ENCODE data around the gene RBPMS2.
"Not testable (repeated sequence)": the region's sequence is repeated elsewhere in the genome, so short reads cannot be mapped to it uniquely, and the experiment has no call there.

RBPMS2 gene

GRCh38 chr15:64754663-64755426 lies 20.5 kb downstream of the RBPMS2 start:
- DNase-seq (ENCODE audit: low read depth in 2 of 3, low spot score in 2 of 3) = no peak

DNA sequence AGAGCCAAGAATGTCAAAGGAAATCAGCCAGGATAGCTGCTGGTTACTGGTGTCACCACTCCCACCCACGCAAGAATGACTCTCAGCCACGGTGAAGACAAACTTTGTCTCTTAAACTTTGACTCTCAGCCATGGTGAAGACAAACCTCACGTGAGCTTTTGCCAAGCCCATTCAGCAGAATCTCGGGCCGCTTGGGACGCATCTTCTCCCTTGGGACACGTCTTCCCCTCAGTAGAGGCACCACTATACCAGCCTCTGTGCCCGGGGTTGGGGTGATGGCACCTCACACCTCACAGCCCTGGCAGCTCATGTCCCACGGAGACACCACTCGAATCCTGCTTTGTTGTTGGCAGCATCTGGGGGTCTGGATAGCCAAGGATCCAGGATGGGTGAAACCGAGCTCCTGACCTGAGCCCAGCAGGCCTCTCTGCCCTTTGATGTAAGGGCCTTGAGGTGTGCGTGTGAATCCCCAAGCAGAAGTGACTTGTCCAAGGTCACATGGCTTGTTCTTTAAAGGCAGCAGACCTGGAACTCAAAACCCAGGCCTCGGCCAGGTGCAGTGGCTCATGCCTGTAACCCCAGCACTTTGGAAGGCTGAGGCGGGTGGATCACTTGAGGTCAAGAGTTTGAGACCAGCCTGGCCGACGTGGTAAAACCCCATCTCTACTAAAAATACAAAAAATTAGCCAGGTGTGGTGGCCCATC lies 21.8 kb downstream of the RBPMS2 start:
- no peak for DNase-seq (ENCODE audit: low read depth in 2 of 3, low spot score in 2 of 3)

DNA sequence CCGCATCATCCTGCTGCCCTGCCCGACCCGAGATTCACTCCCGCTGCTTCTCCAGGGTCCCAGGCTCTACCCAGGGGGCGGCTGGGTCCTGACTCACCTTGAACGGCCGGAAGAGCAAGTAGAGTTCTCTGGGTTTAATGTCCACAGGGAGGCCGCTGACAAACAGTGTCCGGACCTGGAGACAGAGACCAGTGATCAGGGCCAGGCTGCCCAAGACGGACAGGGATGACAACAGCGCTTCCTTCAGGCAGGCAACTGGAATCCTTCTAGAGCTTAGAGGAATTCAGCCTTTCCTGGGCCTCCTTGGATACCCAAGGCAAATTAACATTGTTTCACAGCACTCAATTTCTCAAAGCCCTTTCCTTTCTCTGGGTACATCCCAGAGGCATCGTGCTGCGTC lies 23.9 kb downstream of the RBPMS2 start:
- DNase-seq (ENCODE audit: low read depth in 2 of 3, low spot score in 2 of 3) = no peak

- no peak for DNase-seq (ENCODE audit: low read depth in 2 of 3, low spot score in 2 of 3)
These were observed 25.3 kb downstream of the RBPMS2 start for GRCh38 chr15:64749999-64750657.

DNA sequence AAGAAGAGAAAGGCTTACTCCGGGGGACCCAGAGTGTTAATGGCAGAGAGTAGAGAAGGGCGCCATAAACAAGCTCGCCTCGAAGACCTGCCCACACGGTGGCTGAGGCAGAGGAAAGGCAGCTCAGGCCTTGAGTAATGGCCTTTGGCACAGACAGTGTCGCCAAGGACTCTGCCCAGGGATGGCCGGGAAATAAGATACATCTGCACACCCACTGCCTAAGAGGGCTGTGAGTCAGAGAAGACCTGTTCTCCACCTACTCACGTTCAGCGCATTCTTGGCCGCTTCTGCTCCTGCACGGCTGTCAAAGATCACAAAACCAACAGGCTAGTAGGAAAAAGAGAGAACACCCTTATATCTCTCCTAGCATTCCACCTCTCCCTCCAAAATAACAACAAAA lies 26.2 kb downstream of the RBPMS2 start:
- no peak for DNase-seq (ENCODE audit: low read depth in 2 of 3, low spot score in 2 of 3)

DNA sequence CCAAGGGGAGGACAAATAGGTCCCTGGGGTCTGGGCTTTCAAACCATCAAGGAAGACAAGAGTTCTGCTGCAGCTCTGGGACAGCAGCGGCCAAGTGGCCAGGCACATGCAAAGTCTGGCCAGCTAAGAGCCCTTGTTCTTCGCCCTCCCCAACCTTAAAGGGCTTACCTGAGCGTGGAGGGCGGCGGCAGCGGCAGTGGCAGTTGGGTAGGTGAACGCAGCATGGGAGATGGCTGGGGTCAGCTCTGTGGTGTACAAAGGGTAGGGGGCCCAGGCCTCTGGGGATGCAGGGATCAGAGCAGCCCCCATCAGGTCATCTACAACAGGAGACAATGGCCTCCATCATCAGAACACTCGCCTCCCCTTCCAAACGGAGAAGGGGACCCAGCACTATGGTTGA lies 27.1 kb downstream of the RBPMS2 start:
- DNase-seq (ENCODE audit: low read depth in 2 of 3, low spot score in 2 of 3) = no peak

- no peak for DNase-seq (ENCODE audit: low read depth in 2 of 3, low spot score in 2 of 3)
These were observed 27.8 kb downstream of the RBPMS2 start for GRCh38 chr15:64747578-64747977.

DNA sequence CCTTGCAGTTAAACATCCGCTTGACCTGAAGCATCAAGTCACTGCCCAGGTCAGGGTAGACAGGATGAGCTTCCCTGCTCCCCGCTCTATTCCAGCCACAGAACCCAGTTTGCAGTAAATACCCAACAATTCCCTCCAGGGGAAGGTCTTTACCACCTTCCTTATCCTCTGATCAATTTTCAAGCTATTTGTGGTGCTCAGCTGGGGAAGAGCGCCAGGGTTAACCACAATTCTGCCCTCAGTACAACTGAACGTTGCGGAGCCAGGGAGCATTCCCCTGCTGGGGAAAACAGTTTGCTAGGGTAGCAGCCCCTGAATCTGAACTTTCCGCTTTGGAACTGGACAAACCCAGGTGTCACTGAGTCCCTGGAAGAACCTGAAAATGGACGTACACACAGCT lies 28.5 kb downstream of the RBPMS2 start:
- no peak for DNase-seq (ENCODE audit: low read depth in 2 of 3, low spot score in 2 of 3)

GRCh38 chr15:64746356-64746755 lies 29.0 kb downstream of the RBPMS2 start:
- DNase-seq (ENCODE audit: low read depth in 2 of 3, low spot score in 2 of 3) = no peak

GRCh38 chr15:64743691-64744090 lies 31.7 kb downstream of the RBPMS2 start:
- no peak for DNase-seq (ENCODE audit: low read depth in 2 of 3, low spot score in 2 of 3)

GRCh38 chr15:64742921-64743320 lies 32.5 kb downstream of the RBPMS2 start:
- no peak for DNase-seq (ENCODE audit: low read depth in 2 of 3, low spot score in 2 of 3)

DNA sequence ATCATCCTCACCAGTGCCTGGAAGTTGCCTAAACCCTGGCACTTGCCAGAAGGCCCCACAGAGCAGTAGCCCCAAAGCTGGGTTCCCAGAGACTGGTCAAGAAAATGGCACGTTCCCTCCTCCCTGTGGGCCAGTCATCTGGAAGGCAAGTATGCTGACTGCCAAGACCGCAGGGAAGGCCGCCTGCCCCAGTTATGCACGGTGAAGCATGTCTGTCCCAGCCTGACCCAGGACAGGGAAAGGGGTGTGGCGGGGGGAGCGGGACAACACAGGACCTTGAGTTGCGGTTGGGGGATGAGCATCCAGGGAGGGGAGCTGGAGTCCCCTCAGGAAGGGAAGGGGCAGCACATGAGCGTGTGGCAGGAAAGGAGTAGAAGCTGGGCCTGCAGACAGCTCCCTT lies 33.0 kb downstream of the RBPMS2 start:
- no peak for DNase-seq (ENCODE audit: low read depth in 2 of 3, low spot score in 2 of 3)

- DNase-seq (ENCODE audit: low read depth in 2 of 3, low spot score in 2 of 3) = not testable (repeated sequence)
These were observed 33.7 kb downstream of the RBPMS2 start for GRCh38 chr15:64741708-64742107.

GRCh38 chr15:64740311-64741170 lies 34.8 kb downstream of the RBPMS2 start:
- DNase-seq (ENCODE audit: low read depth in 2 of 3, low spot score in 2 of 3) = no peak

DNA sequence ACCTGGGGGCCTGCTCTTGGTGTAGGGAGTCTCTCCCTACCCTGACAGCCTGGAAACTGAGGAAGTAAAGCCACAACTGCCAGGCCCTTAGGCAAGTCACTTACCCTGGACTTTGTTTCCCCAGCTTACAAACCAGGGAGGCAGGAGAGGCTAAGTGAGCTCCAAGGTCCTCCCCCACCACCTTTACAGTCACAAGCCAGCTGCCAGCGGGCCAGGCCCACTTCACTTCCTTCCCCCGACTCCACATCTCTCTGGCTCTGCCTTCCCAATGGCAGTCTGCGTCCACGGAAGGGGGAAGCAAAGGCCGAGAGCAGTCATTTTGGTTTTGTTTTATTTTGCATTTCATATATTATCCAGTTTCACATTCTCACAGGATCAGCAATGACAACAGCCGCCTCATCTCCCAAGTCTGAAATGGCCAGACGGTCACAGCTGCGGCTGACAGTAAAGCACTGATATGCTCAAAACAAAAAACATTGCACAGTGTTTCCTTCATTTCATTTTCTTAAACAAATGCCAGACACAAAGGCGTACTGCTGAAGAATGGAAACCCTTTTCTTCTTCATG lies 35.7 kb downstream of the RBPMS2 start:
- DNase-seq (ENCODE audit: low read depth in 2 of 3, low spot score in 2 of 3) = no peak

DNA sequence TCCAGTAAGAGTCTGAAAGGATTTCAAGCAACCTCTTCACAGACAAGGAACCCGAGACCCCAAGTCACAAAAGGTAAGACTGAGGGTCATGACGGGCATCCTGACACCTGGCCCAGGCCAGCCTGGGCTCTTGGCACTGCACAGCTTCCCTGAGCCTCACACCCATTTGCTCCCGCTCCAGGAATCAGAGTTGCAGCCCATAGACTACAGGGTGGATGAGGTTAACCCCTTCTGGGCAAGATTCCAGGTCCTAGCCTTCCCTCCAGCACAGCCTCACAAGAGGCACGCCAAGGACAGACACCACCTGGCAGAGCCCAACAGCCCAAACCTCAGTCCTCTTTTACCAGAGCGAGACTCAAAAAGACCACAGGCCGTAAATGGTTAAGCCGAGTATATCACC lies 36.2 kb downstream of the RBPMS2 start:
- DNase-seq (ENCODE audit: low read depth in 2 of 3, low spot score in 2 of 3) = no peak

- no peak for DNase-seq (ENCODE audit: low read depth in 2 of 3, low spot score in 2 of 3)
These were observed 36.9 kb downstream of the RBPMS2 start for GRCh38 chr15:64738226-64739095.

DNA sequence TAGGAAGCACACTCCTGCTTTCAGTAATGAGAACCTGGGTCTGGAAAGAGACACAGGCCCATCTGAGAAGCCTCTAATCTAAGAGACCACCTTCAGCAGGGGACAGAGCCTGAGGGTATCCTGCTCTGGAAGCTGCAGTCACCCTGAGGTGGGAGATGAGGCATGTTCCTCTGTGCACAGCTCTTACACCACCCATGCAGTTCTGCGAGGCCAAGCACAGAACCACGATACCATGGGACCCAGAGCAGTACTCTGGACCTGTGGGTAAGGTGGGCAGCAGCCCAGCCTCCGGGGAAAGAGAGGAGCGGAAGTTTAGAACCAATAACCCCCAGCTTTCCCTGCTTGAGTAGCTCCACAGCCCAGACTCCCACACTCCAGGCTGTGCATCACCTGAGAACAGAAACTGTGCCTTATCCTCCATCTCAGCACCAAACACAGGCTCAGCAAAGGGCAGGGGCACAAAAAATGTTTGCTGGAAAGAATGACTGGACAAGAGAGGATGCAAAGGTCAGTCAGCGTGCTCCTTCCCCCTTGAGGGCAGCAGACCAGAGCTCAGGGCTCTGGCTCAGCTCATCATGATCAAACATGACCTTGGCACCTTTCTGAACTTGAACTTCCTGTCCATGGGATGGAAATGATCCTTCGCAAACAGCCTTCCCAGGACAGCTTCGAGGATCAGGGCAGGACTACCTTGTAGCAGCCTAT lies 43.1 kb downstream of the RBPMS2 start:
- no peak for DNase-seq (ENCODE audit: low read depth in 2 of 3, low spot score in 2 of 3)

DNA sequence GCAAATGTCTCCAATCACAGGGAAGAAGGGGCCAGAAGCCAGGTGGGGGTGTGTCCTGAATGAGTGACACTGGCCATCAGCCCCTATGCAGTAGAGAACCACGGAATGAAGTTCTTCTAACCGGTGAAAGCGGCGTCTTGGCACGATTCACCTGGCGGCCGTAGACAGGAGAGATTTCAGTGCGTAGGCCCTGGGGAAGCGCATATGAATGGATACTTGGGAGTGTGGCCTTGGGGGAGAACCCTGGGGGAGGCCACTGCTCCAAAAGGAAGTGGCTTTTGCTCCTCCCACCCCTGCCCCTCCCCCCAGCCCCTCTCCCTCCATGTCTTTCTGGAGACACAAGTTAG lies 43.6 kb downstream of the RBPMS2 start:
- no peak for DNase-seq (ENCODE audit: low read depth in 2 of 3, low spot score in 2 of 3)

All from activated CD8-positive, alpha-beta memory T cell treated with anti-CD3 and anti-CD28 coated beads for 48 hours (primary cell).